NCI-H2081 (cell line): Measurements from ENCODE around the gene FBXW5.

Experiments used
- DNase-seq, 2 experiments: peaks; one replicate each; lab custom pipeline; 2025; lab: John Stamatoyannopoulos, UW

FBXW5 gene

DNA sequence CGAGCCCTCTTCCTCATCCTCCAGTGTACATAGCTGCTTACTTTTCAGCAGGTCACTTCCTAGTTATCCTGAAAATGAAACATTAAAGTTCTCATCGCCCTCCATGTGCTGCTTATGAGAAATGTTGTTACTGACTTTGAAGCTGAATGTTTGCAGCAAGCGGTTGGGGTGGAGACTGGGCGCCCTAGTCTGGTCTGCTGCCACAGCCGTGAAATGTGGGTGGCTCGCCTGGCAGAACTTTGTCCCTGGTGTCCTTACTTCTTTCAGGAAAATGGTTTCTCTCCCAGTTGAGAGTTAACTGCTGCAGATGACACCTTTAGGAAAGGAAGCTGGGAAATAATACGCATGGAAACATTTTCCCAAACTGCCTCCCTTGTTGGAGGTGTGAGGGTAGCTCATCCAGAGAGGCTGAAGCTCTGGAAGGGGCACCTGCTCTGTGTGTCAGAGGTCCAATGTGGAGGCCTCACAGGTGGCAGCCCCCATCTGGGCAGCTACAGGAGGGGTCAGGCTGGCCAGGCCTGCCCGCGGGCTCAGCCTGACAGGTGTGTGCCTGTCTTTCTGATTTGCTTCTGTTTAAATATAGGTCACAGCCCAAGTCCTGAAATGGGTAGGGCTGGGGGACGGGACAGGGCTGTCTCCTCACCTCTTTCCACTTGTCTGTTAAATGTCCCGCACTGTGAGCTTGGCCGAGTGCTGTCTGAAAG lies 34.2 kb downstream of the FBXW5 start:
- DNase-seq: no peak

DNA sequence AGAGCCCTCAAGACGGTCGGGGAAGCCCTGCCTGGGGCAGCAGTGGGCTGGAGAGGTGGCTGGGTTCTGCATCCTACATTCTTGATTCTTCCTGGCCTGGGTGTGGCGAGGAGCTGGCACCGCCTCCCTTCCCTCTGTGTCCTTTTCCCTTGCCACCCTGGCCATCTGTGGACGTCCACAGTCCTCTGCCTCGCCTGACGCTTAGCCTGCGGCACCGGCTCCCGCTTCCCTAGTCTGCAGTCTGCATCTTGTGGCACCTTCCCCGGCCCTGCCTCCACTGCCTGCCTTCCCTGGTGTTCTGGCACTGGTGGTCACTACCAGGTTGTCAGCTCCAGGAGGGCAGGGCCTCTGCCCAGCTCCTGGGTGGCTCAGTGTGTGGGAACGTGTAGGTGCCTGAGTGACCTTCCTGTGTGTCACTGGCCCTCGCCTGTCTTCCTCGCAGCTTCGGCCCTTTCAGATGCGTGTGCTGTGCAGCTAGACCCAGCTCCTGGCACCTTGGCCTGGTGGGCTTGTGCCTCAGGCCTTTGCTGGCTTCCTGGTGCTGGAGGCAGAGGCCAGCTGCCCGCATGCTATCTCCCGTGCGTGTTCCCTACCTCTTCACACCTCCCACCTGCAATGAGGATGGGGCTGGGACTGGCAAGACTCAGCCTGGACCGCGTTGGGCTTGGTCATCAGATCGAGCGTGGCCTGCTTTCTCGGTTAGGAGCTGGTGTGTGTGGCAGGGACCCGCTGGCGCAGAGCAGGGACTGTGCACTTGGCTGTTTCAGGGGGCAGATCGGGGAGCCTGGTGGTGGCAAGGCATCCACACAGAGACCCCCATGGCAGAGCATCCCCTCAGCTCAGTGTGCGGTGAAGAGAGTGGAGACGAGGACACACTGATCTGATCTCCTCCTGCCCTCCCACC lies 37.3 kb downstream of the FBXW5 start:
- no peak for DNase-seq

DNA sequence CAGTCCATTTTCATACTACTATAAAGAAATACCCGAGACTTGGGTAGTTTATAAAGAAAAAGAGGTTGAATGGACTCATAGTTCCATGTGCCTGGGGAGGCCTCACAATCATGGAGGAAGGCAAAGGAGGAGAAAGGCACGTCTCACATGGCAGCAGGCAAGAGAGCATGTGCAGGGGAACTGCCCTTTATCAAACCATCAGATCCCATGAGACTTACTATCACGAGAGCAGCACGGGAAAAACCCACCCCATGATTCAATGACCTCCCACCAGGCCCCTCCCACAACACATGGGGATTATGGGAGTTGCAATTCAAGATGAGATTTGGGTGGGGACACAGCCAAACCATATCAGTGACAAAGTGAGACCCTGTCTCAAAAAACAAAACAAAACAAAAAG lies 38.3 kb downstream of the FBXW5 start:
- no peak for DNase-seq

DNA sequence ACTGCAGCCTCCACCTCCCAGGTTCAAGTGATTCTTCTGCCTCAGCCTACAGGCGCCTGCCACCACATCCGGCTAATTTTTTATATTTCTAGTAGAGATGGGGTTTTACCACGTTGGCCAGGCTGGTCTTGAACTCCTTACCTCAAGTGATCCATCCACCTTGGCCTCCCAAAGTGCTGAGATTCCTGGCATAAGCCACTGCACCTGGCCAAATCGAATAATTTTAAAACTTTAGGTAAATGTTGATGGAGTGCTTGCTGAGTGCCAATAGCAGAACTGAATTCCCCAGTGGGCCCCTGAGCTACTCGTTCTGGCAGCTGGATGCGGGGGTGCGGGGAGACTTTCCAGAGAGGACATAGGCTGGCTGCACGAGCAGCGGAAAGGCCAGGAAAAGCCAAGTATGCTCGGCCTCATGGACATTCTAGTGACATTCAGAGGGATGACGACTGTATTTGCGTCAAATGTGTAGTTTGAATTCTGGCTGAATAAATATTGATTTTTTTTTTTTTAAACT lies 41.4 kb downstream of the FBXW5 start:
- no peak for DNase-seq

DNA sequence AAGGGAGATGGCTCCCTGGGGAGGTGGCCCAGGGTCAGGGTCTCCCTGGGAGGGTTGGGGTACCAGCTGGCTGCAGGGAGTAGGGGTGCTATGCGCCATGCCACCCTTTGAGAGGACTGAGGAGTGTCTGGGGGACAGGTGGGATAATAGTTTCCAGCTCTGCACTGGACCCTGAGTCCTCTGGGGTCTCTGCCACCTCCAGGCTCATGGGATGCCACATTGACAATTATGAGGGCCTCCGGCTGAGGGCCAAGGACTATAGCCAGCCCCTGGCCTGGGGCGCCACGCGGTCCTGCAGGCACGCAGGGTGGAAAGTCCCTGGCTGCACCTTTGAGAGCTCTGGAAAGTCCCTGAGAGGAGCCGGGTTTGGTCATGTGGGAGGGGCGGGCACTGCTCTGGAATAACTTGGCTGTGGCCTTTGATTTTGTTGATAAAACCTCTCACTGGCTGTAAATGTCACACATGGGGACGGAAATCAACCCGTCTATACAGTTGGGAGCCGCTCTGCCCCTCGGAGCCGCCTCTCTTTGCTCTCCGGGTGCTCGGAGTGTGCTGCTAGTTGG lies 42.2 kb downstream of the FBXW5 start:
- DNase-seq: no peak

DNA sequence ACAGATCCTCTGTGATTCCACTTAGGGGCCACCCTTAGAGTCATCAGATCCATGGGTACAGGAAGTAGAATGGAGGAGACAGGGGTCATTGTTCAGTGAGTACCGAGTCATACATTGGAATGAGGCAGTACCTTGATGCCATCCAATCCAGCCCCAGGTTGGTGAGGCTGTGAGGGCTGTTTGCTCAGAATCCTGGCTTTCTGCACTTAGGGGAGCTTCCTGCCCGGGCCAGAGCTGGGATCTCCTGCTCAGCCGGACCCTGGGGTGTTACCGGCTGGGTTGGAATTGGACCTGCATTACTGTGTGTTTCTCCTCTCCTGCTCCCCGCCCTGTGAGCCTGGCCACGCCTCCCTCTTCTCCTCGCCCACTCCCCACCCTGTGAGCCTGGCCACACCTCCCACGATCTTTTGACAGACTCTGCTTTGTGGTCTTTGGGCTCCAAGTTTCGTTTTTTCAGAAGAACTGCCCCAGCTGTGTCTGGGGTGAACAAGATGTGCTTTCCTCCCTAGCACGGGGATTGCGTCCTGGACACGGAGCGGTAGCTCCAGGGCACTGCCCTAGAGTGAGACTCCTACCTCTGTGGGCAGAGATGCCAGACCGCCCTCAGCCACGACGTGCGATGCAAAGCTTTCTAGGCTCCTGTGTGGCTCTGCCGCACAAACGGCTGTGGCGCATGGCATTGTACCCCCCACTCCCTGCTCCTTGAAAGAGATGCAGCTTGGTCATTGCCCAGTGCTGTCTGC lies 42.9 kb downstream of the FBXW5 start:
- DNase-seq: no peak

DNA sequence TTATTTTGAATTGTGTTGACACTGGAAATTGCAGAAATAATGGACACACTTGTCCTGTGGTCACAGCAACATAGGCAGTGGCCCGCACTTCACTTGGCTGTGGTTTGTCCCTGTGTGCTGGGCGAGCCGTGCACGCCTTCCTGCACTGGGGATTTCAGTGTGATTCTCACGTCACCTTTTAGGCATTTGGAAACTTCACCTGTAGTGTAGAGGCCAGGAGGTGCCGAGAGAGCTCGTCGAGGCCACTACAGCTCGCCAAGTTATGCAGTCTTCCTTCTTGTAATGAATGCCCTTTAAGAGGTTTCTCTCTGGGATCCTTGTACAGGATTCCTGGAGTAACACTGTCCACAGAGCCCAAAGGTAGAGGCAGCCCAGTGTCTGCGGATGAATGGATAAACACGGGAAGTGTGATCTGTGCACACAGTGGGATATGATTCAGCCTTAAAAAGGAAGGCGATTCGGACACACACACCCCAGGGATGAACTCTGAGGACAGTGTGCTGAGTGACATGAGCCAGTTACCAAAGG lies 43.5 kb downstream of the FBXW5 start:
- no peak for DNase-seq

DNA sequence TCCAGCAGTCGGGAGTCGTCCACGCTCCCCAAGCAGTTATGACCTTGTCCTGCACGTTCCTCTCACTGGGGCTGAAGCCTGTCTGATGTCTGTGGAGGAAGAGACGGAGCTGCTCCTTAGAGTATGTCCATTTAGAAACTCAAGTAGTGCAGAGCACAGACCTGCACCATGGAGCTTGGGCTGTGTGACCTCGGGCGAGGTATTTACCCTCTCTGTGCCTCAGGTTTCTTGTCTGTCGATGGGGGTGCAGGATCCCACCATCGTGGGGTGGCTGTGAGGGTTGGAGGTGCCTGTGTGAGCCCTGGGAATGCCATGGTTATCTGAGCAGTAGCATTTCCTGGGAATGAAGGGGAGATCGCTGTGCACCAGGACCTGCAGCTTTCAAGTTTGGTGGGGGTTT lies 44.0 kb downstream of the FBXW5 start:
- no peak for DNase-seq

DNA sequence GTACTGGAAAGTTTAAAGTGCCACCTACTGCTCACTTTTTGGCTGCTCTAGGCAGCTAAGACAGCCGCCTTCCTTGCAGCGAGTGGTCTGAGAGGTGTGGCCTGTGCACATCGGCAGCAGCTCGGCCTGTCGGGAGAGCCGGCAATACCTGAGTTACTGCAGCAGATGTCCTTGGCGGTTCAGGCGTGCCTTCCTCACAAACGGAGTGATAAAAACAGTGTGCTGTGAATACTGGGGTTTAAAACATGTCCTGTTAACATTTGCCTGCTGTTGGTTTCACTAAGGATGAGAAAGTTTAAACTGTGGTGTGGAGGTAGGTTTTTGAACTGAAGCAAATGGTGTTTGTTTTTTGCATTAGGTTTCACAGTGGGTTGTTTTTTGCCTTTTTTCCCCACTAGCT lies 45.3 kb downstream of the FBXW5 start:
- no peak for DNase-seq

DNA sequence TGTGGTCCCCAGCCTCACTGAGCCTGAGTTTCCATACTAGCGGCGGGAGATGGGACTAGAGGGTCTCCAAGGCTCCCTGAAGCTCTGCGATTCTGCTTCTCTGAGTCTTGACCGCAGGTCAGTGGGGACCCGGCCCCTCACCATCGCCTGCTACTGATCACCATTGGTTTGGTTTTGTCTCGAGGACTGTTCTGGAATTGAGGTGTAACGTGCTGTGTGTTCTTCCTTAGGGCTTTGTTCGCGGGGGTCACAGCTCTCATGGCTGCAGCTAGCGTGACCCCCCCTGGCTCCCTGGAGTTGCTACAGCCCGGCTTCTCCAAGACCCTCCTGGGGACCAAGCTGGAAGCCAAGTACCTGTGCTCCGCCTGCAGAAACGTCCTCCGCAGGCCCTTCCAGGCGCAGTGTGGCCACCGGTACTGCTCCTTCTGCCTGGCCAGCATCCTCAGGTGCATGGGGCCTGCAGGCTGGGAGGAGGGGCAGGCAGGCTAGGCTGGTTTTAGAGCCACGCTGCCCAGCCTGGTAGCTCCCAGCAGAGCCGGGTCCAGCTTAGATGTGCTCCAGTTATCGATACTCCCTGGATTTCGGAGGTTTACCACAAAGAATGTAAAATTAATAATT lies 45.9 kb downstream of the FBXW5 start:
- no peak for DNase-seq

DNA sequence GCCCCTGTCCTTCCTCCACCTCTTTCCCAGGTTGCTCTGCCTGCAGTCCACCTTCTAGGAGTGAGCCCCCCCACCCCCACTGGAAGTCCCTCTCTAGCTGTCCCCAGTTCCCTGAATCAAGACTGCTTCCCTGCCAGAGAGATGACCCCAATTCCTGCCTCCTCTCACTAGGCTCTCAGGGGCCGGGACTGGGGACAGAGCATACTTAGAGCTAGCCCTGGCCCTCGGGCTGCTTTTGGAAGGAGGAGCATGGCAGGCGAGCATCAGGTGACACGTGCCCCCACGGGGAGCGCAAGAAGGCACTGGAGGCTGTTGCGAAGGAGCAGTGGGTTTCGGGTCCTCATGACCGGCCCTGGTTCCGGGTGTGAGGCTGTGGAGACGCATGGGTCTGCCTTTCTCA lies 48.5 kb downstream of the FBXW5 start:
- no peak for DNase-seq

DNA sequence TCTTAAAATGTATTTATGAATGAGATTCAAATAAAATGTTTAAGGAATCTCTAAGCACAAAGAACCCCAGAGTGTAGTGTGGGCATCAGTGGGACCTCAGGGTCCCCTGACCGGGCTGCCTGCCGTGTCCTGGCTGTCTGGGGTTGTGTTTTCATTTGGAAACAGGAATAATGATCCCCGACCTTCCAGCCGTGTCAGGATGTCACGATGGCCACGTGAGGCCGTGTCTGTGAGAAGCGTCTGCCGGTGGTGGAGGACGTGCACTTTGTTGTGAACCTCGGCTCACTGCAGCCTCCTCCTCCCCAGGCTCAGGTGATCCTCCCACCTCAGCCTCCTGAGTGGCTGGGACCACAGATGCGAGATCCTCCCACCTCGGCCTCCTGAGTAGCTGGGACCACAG lies 53.9 kb downstream of the FBXW5 start:
- no peak for DNase-seq
